ENCODE data around the gene CASP8.

DNA sequence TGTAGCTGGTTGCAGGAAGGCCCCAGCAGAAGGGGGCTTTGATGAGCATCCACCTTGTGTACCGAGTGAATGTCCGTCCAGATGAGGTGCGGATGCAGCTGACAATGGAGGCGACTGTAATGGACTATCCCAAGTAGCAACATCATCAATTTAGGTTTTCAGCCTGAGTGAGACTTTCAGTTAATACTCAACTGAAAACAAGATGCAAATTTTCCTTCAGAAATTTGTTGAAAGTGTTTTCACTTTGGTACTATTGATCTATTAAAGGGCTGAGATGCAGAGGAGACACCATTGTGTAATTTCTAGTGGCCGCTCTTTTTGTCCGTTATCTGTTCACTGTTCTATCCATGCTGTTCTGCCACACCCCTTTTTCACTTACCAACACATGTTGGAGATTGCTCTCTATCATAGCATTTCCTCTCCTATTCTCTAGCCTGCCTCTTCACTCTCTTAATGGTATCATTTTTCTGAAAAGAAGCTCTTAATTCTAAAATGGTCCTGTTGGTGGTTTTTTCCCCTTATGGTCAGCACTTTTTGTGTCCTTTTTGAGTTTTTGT lies 12.0 kb upstream of the CASP8 start:
- TF ChIP-seq POLR2AphosphoS5 (IDR thresholded peaks at IDR 0.05; ENCODE audit: low read depth, low read length) (no peak), ASH2L (IDR thresholded peaks at IDR 0.05; ENCODE audit: low read length) (no peak), EP300 (IDR thresholded peaks at IDR 0.05; ENCODE audit: borderline replicate concordance in 1 of 2, low read depth in 2 of 2, low read length in 2 of 2) (no peak), HDAC6 (IDR thresholded peaks at IDR 0.05; ENCODE audit: low read depth, low read length) (no peak), EZH2 (IDR thresholded peaks at IDR 0.05; ENCODE audit: low read depth, low read length, severe bottlenecking) (no peak), TEAD4 (IDR thresholded peaks at IDR 0.05; ENCODE audit: low read depth, low read length) (no peak), POLR2A (IDR thresholded peaks at IDR 0.05; ENCODE audit: control extremely low read depth in 1 of 2, low read depth in 2 of 2, low read length in 2 of 2) (no peak)
- TF ChIP-seq, protein P1, sequence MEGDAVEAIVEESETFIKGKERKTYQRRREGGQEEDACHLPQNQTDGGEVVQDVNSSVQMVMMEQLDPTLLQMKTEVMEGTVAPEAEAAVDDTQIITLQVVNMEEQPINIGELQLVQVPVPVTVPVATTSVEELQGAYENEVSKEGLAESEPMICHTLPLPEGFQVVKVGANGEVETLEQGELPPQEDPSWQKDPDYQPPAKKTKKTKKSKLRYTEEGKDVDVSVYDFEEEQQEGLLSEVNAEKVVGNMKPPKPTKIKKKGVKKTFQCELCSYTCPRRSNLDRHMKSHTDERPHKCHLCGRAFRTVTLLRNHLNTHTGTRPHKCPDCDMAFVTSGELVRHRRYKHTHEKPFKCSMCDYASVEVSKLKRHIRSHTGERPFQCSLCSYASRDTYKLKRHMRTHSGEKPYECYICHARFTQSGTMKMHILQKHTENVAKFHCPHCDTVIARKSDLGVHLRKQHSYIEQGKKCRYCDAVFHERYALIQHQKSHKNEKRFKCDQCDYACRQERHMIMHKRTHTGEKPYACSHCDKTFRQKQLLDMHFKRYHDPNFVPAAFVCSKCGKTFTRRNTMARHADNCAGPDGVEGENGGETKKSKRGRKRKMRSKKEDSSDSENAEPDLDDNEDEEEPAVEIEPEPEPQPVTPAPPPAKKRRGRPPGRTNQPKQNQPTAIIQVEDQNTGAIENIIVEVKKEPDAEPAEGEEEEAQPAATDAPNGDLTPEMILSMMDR (IDR thresholded peaks at IDR 0.05; ENCODE audit: control extremely low read depth in 1 of 3, insufficient read depth in 1 of 3, low read depth in 1 of 3, low read length in 3 of 3) = no peak
- TF ChIP-seq, protein P2, sequence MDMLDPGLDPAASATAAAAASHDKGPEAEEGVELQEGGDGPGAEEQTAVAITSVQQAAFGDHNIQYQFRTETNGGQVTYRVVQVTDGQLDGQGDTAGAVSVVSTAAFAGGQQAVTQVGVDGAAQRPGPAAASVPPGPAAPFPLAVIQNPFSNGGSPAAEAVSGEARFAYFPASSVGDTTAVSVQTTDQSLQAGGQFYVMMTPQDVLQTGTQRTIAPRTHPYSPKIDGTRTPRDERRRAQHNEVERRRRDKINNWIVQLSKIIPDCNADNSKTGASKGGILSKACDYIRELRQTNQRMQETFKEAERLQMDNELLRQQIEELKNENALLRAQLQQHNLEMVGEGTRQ (IDR thresholded peaks at IDR 0.05; ENCODE audit: low read length) = no peak
- TF ChIP-seq, protein P3, sequence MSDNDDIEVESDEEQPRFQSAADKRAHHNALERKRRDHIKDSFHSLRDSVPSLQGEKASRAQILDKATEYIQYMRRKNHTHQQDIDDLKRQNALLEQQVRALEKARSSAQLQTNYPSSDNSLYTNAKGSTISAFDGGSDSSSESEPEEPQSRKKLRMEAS (IDR thresholded peaks at IDR 0.05) = no peak
- TF ChIP-seq, protein P4, sequence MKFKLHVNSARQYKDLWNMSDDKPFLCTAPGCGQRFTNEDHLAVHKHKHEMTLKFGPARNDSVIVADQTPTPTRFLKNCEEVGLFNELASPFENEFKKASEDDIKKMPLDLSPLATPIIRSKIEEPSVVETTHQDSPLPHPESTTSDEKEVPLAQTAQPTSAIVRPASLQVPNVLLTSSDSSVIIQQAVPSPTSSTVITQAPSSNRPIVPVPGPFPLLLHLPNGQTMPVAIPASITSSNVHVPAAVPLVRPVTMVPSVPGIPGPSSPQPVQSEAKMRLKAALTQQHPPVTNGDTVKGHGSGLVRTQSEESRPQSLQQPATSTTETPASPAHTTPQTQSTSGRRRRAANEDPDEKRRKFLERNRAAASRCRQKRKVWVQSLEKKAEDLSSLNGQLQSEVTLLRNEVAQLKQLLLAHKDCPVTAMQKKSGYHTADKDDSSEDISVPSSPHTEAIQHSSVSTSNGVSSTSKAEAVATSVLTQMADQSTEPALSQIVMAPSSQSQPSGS (IDR thresholded peaks at IDR 0.05; ENCODE audit: low read length) = no peak
